Measurements from ENCODE around the gene TMEM109.

DNA sequence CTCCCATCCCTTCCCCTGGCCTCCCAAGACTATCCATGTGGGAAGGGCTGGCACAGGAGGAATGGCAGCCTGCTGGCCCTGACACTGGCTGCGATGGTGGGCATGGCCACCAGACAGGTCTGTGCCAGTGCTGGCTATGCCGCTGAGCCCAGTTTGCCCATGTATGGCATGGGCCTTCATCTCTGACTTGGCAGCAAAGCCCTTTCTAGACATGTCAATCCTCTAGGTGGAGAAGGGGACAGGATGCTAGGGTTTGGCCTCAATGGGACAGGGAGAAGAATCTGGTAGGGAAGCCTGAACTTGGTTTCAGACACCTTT lies 37.8 kb upstream of the TMEM109 start:
- TF ChIP-seq, protein P1, sequence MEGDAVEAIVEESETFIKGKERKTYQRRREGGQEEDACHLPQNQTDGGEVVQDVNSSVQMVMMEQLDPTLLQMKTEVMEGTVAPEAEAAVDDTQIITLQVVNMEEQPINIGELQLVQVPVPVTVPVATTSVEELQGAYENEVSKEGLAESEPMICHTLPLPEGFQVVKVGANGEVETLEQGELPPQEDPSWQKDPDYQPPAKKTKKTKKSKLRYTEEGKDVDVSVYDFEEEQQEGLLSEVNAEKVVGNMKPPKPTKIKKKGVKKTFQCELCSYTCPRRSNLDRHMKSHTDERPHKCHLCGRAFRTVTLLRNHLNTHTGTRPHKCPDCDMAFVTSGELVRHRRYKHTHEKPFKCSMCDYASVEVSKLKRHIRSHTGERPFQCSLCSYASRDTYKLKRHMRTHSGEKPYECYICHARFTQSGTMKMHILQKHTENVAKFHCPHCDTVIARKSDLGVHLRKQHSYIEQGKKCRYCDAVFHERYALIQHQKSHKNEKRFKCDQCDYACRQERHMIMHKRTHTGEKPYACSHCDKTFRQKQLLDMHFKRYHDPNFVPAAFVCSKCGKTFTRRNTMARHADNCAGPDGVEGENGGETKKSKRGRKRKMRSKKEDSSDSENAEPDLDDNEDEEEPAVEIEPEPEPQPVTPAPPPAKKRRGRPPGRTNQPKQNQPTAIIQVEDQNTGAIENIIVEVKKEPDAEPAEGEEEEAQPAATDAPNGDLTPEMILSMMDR (IDR thresholded peaks at IDR 0.05) = no peak
- TF ChIP-seq, protein P2, sequence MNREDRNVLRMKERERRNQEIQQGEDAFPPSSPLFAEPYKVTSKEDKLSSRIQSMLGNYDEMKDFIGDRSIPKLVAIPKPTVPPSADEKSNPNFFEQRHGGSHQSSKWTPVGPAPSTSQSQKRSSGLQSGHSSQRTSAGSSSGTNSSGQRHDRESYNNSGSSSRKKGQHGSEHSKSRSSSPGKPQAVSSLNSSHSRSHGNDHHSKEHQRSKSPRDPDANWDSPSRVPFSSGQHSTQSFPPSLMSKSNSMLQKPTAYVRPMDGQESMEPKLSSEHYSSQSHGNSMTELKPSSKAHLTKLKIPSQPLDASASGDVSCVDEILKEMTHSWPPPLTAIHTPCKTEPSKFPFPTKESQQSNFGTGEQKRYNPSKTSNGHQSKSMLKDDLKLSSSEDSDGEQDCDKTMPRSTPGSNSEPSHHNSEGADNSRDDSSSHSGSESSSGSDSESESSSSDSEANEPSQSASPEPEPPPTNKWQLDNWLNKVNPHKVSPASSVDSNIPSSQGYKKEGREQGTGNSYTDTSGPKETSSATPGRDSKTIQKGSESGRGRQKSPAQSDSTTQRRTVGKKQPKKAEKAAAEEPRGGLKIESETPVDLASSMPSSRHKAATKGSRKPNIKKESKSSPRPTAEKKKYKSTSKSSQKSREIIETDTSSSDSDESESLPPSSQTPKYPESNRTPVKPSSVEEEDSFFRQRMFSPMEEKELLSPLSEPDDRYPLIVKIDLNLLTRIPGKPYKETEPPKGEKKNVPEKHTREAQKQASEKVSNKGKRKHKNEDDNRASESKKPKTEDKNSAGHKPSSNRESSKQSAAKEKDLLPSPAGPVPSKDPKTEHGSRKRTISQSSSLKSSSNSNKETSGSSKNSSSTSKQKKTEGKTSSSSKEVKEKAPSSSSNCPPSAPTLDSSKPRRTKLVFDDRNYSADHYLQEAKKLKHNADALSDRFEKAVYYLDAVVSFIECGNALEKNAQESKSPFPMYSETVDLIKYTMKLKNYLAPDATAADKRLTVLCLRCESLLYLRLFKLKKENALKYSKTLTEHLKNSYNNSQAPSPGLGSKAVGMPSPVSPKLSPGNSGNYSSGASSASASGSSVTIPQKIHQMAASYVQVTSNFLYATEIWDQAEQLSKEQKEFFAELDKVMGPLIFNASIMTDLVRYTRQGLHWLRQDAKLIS (CRISPR knock-in tag; IDR thresholded peaks at IDR 0.05; ENCODE audit: borderline replicate concordance) = no peak
- TF ChIP-seq USF2 (CRISPR knock-in tag; IDR thresholded peaks at IDR 0.05) (no peak), ZBTB21 (CRISPR knock-in tag; IDR thresholded peaks at IDR 0.05; ENCODE audit: borderline replicate concordance) (no peak), NFYB (CRISPR knock-in tag; conservative IDR thresholded peaks at IDR 0.05; ENCODE audit: low read depth) (no peak), CBFB (CRISPR knock-in tag; IDR thresholded peaks at IDR 0.05; ENCODE audit: low read depth) (no peak), PRRX2 (CRISPR knock-in tag; IDR thresholded peaks at IDR 0.05) (no peak), ATF1 (CRISPR knock-in tag; IDR thresholded peaks at IDR 0.05) (no peak), TEAD4 (CRISPR knock-in tag; IDR thresholded peaks at IDR 0.05) (no peak), FOXP4 (CRISPR knock-in tag; IDR thresholded peaks at IDR 0.05) (no peak)
- TF ChIP-seq, protein P3, sequence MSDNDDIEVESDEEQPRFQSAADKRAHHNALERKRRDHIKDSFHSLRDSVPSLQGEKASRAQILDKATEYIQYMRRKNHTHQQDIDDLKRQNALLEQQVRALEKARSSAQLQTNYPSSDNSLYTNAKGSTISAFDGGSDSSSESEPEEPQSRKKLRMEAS (CRISPR knock-in tag; IDR thresholded peaks at IDR 0.05) = no peak
